Neural crest cell (in vitro differentiated cells): Measurements from ENCODE around the gene BCAN. TPM values are rescaled to one million over a fixed set of nuclear protein-coding genes. Genes with fewer than 3 reads are reported as not detected.
A peak's percentile ranks its signal among the peaks of the same experiment; 100 is the strongest.

Experiments
- DNase-seq: peaks from one replicate; pipeline ENCODE4 v3.0.0; 2021; ENCODE audit warnings: low read depth, mixed read lengths, low spot score
- H3K27ac Mint-ChIP-seq: one replicate; pipeline ENCODE4 v1.8.0; 2021; ENCODE audit warnings: mild to moderate bottlenecking, mixed read lengths; ENCODE audit not compliant: unreplicated experiment
- H3K27me3 Mint-ChIP-seq: 2 replicates; pipeline ENCODE4 v1.8.0; 2021; ENCODE audit warnings: low read depth, mild to moderate bottlenecking, mixed read lengths
- H3K36me3 Mint-ChIP-seq: 2 replicates; pipeline ENCODE4 v1.8.0; 2021; ENCODE audit warnings: low read depth, mild to moderate bottlenecking, mixed read lengths
- H3K4me1 Mint-ChIP-seq: 2 replicates; pipeline ENCODE4 v1.8.0; 2021; ENCODE audit warnings: mixed read lengths
- H3K4me3 Mint-ChIP-seq: one replicate; pipeline ENCODE4 v1.8.0; 2021; ENCODE audit warnings: mild to moderate bottlenecking, mixed read lengths
- H3K9me3 Mint-ChIP-seq: 2 replicates; pipeline ENCODE4 v1.8.0; 2021; ENCODE audit warnings: mixed read lengths
- total RNA-seq: library from RNA; stranded (reverse); gene quantifications from 2 replicates; pipeline ENCODE4 v1.2.1, GENCODE V29; 2021
- TF ChIP-seq, protein P1 (sequence below): fragments of 200-600 bp; sonication (generic); conservative IDR thresholded peaks from 2 replicates; pipeline ENCODE4 v1.5.0; 2021; ENCODE audit warnings: antibody characterized with exemption, mild to moderate bottlenecking

BCAN gene
- total RNA-seq, 1 donor from 2014 or later: 2.4 TPM

DNA sequence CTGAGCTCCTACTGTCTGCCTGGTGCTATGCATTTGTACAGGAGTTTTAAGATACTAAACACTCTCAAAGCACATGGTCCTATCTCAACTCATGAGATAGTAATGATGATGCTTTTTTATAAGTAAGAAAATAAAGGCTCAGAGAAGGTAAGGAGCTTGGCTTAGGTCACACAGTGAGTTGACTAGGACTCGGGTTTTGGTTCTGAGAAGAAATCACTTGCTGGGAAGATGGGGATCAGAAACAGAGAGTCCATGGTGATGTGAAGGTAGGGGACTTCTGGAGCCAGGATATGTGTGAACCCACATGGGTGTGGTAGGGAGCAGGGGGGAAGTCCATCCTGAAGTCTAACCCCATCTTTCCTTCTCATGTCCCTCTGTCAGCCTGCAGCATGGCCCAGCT lies 3.7 kb downstream of the BCAN start:
- Mint-ChIP-seq H3K27ac (no peak overlapping the region), H3K9me3 (no peaks in the 10 kb centered on the region), H3K4me3 (peak overlapping the region; percentile 39), H3K4me1 (peaks cover 26% of the 10 kb centered on the region), H3K27me3 (peaks cover 70% of the 10 kb centered on the region), H3K36me3 (no peaks in the 10 kb centered on the region)
- TF ChIP-seq, protein P1, sequence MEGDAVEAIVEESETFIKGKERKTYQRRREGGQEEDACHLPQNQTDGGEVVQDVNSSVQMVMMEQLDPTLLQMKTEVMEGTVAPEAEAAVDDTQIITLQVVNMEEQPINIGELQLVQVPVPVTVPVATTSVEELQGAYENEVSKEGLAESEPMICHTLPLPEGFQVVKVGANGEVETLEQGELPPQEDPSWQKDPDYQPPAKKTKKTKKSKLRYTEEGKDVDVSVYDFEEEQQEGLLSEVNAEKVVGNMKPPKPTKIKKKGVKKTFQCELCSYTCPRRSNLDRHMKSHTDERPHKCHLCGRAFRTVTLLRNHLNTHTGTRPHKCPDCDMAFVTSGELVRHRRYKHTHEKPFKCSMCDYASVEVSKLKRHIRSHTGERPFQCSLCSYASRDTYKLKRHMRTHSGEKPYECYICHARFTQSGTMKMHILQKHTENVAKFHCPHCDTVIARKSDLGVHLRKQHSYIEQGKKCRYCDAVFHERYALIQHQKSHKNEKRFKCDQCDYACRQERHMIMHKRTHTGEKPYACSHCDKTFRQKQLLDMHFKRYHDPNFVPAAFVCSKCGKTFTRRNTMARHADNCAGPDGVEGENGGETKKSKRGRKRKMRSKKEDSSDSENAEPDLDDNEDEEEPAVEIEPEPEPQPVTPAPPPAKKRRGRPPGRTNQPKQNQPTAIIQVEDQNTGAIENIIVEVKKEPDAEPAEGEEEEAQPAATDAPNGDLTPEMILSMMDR: no peak
- DNase-seq: no peak

GRCh38 chr1:156646738-156647211 lies 4.9 kb downstream of the BCAN start:
- Mint-ChIP-seq H3K27ac (no peak overlapping the region), H3K36me3 (no peaks in the 10 kb centered on the region), H3K4me1 (peaks cover 15% of the 10 kb centered on the region), H3K9me3 (no peaks in the 10 kb centered on the region), H3K27me3 (peaks cover 68% of the 10 kb centered on the region), H3K4me3 (no peak overlapping the region)
- TF ChIP-seq, protein P1: no peak
- DNase-seq: no peak

- Mint-ChIP-seq H3K4me1 (peaks cover 13% of the 10 kb centered on the region), H3K36me3 (no peaks in the 10 kb centered on the region), H3K27me3 (peaks cover 72% of the 10 kb centered on the region), H3K4me3 (no peak overlapping the region), H3K9me3 (no peaks in the 10 kb centered on the region), H3K27ac (no peak overlapping the region)
- TF ChIP-seq, protein P1: no peak
- no peak for DNase-seq
Measured at GRCh38 chr1:156647351-156647750, 5.4 kb downstream of the BCAN start.

DNA sequence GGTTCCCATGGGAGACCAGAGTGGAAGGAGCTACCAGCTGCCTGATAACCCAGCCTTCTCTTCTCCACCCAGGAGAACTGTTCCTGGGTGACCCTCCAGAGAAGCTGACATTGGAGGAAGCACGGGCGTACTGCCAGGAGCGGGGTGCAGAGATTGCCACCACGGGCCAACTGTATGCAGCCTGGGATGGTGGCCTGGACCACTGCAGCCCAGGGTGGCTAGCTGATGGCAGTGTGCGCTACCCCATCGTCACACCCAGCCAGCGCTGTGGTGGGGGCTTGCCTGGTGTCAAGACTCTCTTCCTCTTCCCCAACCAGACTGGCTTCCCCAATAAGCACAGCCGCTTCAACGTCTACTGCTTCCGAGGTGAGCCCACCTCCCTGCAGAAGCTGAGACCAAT lies 6.6 kb downstream of the BCAN start:
- Mint-ChIP-seq H3K27ac (no peak overlapping the region), H3K27me3 (peaks cover 69% of the 10 kb centered on the region), H3K36me3 (no peaks in the 10 kb centered on the region), H3K4me3 (no peak overlapping the region), H3K4me1 (peaks cover 7% of the 10 kb centered on the region), H3K9me3 (no peaks in the 10 kb centered on the region)
- no peak for DNase-seq
- TF ChIP-seq, protein P1: no peak

DNA sequence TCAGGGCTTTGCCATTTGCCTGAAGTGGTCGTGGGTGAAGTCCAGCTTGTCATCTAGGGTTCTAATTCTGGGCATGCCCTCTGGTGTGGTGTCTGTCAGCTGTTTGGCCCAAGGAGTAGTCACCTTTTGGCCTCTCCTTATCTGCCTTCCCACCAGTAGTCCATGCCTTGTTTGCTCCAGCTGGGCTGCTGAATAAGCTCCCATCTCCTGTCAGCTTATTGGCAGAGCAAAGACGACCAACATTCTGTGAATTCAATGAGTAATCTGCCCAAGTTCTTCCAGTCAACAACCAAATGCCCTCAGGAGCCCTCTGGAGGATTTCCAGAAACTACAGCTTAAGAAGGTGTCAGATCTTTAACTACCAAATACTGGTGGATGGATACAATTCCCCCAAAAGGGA lies 7.0 kb downstream of the BCAN start:
- Mint-ChIP-seq H3K9me3 (no peaks in the 10 kb centered on the region), H3K4me1 (peaks cover 7% of the 10 kb centered on the region), H3K36me3 (no peaks in the 10 kb centered on the region), H3K4me3 (no peak overlapping the region), H3K27ac (no peak overlapping the region), H3K27me3 (peaks cover 70% of the 10 kb centered on the region)
- TF ChIP-seq, protein P1: no peak
- no peak for DNase-seq
